ENCODE data around the gene TMPRSS11F.

The TMPRSS11F gene

DNA sequence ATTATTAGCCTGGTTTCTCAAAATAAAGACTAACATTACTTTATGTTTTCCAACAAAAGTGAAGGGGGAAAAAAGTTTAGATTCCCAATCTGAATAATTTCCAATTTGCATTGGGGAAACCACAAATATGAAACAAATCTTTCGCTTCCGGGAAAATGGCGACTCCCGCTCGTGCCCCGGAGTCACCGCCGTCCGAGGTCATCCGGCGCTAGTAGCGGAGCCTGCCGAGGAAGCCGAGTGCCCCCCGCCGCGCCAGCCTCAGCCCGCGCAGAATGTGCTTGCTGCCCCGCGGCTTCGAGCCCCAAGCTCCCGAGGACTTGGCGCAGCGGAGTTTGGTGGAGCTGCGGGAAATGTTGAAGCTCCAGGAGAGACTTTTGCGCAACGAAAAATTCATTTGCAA, 91.4 kb downstream of the TMPRSS11F start:
- no peak overlapping the region for H3K27ac ChIP-seq
- TF ChIP-seq, protein P1, sequence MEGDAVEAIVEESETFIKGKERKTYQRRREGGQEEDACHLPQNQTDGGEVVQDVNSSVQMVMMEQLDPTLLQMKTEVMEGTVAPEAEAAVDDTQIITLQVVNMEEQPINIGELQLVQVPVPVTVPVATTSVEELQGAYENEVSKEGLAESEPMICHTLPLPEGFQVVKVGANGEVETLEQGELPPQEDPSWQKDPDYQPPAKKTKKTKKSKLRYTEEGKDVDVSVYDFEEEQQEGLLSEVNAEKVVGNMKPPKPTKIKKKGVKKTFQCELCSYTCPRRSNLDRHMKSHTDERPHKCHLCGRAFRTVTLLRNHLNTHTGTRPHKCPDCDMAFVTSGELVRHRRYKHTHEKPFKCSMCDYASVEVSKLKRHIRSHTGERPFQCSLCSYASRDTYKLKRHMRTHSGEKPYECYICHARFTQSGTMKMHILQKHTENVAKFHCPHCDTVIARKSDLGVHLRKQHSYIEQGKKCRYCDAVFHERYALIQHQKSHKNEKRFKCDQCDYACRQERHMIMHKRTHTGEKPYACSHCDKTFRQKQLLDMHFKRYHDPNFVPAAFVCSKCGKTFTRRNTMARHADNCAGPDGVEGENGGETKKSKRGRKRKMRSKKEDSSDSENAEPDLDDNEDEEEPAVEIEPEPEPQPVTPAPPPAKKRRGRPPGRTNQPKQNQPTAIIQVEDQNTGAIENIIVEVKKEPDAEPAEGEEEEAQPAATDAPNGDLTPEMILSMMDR (conservative IDR thresholded peaks at IDR 0.05) = no peak
- no peak for TF ChIP-seq ZFX (IDR thresholded peaks at IDR 0.05)

DNA sequence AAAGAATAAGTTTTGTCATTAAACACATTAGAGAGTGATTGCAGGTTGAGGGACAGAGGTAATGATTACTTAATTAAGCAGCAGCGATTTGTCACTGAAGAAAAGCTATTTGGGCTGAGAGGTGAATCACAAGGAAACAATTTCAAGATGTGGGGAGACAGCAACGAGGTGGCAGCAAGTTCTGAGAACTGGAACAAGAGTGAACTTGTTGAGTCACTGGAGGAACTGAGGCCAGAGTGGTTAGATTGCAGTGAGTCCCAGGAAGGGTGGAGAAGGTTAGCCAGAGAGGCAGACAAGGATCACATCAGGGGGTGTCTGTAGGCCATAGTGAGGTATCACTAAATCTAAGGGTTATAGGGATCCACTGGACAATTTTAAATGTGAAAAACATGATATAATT, 108.5 kb downstream of the TMPRSS11F start:
- H3K27ac ChIP-seq = no peak overlapping the region
- TF ChIP-seq, protein P1 (conservative IDR thresholded peaks at IDR 0.05) = no peak
- no peak for TF ChIP-seq ZFX (IDR thresholded peaks at IDR 0.05)

DNA sequence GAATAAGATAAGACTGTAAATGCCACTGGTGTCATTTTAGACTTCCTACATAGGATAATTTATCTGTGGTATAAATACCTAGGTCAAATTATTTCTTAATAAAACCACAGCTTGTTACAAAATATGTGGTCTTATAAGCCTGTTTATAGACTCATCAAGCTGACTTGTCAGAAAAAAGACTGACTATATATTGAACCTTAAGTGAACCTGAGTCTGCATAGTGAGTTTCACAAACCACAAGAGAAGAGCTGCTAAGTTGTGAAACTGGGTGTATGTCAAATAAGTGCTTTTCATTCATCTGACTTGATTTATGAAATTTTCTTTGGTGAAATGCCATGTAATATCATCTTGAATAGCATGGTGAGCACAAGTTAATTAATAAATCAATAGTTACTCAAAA, 118.0 kb downstream of the TMPRSS11F start:
- TF ChIP-seq, protein P1 (conservative IDR thresholded peaks at IDR 0.05) = no peak
- TF ChIP-seq ZFX (IDR thresholded peaks at IDR 0.05) = no peak
- H3K27ac ChIP-seq = no peak overlapping the region

Measured in C4-2B (cell line).